Brain microvascular endothelial cell (primary cell): Measurements from ENCODE around the gene CLTA.

Experiments used
- DNase-seq: peaks from one replicate; pipeline ENCODE4 v3.0.0-alpha.2; 2020
- H3K27ac ChIP-seq: fragments of 250-450 bp; sonication (Bioruptor Pico); 2 replicates; pipeline ENCODE4 v1.5.1; 2020; ENCODE audit warnings: mild to moderate bottlenecking, moderate library complexity
- H3K27me3 ChIP-seq: fragments of 250-450 bp; sonication (Bioruptor Pico); replicated peaks from 2 replicates; pipeline ENCODE4 v1.5.1; 2020; ENCODE audit warnings: mild to moderate bottlenecking
- H3K36me3 ChIP-seq: fragments of 250-450 bp; sonication (Bioruptor Pico); replicated peaks from 2 replicates; pipeline ENCODE4 v1.5.1; 2020; ENCODE audit warnings: mild to moderate bottlenecking
- H3K4me3 ChIP-seq: 2 replicates; pipeline ENCODE4 v1.5.1; 2011; ENCODE audit warnings: low read depth, mild to moderate bottlenecking, control low read depth, low read length, moderate library complexity
- in situ Hi-C: cut with HindIII; loops from 2 replicates; pipeline ENCODE4 v1.10.0; 2017; ENCODE audit warnings: low sequenced_read_pairs, low pct_ligation_motif_present
- TF ChIP-seq, protein P1 (sequence below): IDR thresholded peaks from 2 replicates; pipeline ENCODE4 v1.5.1; 2011; ENCODE audit warnings: low read depth, mild to moderate bottlenecking, moderate library complexity, low read length, control low read depth, inconsistent platforms; ENCODE audit errors: missing control alignments

CLTA gene, protein sequence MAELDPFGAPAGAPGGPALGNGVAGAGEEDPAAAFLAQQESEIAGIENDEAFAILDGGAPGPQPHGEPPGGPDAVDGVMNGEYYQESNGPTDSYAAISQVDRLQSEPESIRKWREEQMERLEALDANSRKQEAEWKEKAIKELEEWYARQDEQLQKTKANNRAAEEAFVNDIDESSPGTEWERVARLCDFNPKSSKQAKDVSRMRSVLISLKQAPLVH

DNA sequence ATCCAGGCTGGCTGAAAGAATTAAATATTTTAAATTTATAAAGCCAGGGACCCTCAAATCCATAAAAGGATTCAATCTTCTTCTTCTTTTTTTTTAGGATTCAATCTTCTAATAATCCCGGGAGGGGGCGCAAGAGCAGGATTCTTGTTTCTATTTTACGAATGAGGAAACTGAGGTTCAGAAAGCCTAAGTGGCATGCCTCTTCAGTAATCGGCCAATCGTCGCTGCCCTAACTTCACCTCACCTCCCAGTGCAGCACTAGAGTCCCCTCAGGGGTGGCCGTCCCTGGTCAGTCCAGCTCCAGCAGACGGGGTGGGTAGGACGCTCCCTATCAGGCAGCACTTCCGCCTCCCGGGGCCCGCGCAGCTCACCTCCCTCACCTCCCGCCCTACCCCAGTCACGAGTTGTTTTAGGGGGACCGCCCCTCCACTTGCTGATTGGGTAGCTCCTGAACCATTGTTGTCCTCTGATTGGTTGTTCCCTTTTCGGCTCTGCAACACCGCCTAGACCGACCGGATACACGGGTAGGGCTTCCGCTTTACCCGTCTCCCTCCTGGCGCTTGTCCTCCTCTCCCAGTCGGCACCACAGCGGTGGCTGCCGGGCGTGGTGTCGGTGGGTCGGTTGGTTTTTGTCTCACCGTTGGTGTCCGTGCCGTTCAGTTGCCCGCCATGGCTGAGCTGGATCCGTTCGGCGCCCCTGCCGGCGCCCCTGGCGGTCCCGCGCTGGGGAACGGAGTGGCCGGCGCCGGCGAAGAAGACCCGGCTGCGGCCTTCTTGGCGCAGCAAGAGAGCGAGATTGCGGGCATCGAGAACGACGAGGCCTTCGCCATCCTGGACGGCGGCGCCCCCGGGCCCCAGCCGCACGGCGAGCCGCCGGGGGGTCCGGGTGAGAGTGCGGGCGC is at the start of gene CLTA:
TSS of gene CLTA (plus strand) at position 534 of the 902 bp plus-strand sequence. CDS start at position 670, 136 bp downstream.
- Histone ChIP-seq H3K36me3 (peaks cover 5% of the 10 kb centered on the region), H3K27me3 (no peaks in the 10 kb centered on the region), H3K4me3 (peak within 1 kb of the TSS; percentile 91), H3K27ac (peak within 1 kb of the TSS; percentile 92)
- TF ChIP-seq, protein P1, sequence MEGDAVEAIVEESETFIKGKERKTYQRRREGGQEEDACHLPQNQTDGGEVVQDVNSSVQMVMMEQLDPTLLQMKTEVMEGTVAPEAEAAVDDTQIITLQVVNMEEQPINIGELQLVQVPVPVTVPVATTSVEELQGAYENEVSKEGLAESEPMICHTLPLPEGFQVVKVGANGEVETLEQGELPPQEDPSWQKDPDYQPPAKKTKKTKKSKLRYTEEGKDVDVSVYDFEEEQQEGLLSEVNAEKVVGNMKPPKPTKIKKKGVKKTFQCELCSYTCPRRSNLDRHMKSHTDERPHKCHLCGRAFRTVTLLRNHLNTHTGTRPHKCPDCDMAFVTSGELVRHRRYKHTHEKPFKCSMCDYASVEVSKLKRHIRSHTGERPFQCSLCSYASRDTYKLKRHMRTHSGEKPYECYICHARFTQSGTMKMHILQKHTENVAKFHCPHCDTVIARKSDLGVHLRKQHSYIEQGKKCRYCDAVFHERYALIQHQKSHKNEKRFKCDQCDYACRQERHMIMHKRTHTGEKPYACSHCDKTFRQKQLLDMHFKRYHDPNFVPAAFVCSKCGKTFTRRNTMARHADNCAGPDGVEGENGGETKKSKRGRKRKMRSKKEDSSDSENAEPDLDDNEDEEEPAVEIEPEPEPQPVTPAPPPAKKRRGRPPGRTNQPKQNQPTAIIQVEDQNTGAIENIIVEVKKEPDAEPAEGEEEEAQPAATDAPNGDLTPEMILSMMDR = peak; percentile 65
- peak; percentile 98 for DNase-seq
- in situ Hi-C loops = no loop called here

DNA sequence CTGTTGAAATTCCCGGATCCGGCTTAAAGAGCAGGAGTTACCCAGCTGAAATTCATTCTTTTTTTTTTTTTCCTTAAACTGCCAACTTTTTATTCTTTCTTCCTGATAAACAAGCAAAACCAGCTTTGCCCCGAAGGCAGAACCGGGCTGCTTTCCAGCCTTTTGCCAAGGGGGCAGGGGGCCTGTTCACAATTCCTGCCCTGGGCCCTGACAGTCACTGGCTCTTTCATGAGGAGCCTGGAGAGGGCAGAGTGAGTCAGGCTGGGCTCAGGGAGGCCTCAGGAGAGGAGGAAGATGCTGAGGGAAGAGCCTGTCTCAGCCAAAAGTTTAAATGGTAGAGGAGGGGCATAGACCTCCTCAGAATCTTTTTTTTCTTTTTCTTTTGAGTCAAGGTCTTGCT is 49.4 kb upstream of the CLTA start:
- no peak overlapping the region for H3K27ac ChIP-seq
- no peak for DNase-seq
- in situ Hi-C loops = no loop called here
- H3K36me3 ChIP-seq = no peaks in the 10 kb centered on the region
- no peaks in the 10 kb centered on the region for H3K27me3 ChIP-seq
- no peak overlapping the region for H3K4me3 ChIP-seq
- TF ChIP-seq, protein P1 = peak; percentile 66

DNA sequence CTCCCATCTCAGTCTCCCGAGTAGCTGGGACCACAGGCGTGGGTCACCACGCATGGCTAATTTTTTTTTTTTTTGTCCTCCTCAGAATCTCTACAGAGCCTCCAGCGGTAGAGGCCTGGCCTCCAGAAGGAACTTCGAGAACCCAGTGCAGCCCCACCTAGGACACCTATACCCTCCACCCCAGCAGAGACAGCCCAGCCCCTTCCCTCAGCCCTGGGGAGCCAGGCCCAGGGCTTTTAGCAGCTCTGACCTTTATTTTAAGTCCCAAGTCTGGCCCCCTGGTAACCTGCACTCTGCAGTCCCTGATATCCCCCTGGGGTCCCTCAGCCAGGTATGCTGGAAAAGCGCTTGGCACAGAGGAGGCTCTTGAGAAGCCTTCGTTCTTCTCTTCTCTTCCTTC is 49.0 kb upstream of the CLTA start:
- Histone ChIP-seq H3K27ac (no peak overlapping the region), H3K36me3 (no peaks in the 10 kb centered on the region), H3K4me3 (no peak overlapping the region), H3K27me3 (no peaks in the 10 kb centered on the region)
- in situ Hi-C loops = no loop called here
- TF ChIP-seq, protein P1 = no peak
- no peak for DNase-seq

DNA sequence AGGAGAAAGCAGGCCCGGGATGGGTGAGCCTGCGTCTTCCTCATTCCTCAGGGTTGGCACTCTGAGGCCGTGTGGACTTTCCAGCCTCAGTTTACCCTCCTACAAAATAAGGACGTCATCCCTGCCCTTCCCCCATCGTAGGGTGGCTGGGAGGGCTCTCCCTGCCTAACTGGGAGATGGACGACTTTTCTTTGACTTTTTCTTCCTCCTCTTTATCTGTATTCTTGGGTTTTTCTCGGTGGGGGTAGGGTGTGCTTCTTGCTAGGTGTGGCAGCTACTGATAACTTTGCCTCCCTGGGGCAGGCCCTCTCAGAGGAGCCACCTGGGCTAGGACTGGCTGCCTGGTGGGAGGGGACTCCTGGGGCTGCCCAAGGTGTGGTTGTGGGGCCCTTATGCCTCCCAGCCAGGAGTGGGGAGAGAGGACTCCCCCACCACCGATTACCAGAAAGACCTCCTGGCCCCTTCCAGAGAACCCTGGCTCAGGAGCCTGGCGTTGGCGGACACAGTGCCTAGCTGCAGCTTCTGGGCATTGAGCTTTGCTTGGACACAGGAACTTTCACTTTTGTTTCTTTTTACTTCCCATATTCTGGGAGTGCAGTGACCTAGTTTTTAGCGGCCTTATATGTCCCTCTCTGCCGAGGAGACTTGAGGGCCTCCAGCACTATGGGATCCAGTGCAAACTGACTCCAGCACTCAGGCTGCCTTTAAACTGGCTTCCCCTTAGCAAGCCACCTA is 48.0 kb upstream of the CLTA start:
- Histone ChIP-seq H3K27ac (no peak overlapping the region), H3K4me3 (no peak overlapping the region)

DNA sequence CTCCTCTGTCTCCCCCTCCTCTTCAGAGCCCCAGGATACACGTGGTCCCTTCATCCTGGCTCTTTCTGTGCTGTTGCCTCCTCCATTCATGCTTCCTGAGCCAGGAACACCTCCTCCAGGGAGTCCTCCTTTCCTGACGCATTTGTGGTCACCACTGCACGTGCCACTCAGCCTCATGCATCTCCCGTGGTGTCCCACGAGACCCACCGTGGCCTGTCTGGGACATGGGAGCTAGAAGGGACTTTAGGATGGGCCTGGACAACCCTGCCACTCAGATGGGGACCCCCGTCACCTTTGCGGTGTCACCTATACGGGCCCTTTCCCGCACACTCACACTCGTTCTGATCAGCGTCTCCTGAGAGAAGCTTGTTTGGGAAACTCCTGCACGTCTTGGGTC is 47.5 kb upstream of the CLTA start:
- no peak for DNase-seq
- H3K36me3 ChIP-seq = no peaks in the 10 kb centered on the region
- H3K27ac ChIP-seq = no peak overlapping the region
- TF ChIP-seq, protein P1 = no peak
- no peaks in the 10 kb centered on the region for H3K27me3 ChIP-seq
- H3K4me3 ChIP-seq = no peak overlapping the region
- in situ Hi-C loops = no loop called here

More for the DNA sequence above, 48.0 kb upstream of the CLTA start:
- H3K36me3 ChIP-seq = no peaks in the 10 kb centered on the region
- in situ Hi-C loops = no loop called here
- TF ChIP-seq, protein P1 = no peak
- H3K27me3 ChIP-seq = no peaks in the 10 kb centered on the region
- DNase-seq = no peak
